ENCODE data around the gene PHOSPHO2.

The PHOSPHO2 gene

GRCh38 chr2:169715379-169716237, 21.3 kb downstream of the PHOSPHO2 start:
- no peak for DNase-seq (ENCODE audit: low read depth in 2 of 2, low spot score in 1 of 2)

GRCh38 chr2:169716238-169716886, 22.1 kb downstream of the PHOSPHO2 start:
- DNase-seq (ENCODE audit: low read depth in 2 of 2, low spot score in 1 of 2), result no peak

GRCh38 chr2:169716938-169717690, 22.8 kb downstream of the PHOSPHO2 start:
- no peak for DNase-seq (ENCODE audit: low read depth in 2 of 2, low spot score in 1 of 2)

- DNase-seq (ENCODE audit: low read depth in 2 of 2, low spot score in 1 of 2), result no peak
Measured at GRCh38 chr2:169717691-169718063, 23.4 kb downstream of the PHOSPHO2 start.

GRCh38 chr2:169718930-169719504, 24.7 kb downstream of the PHOSPHO2 start:
- DNase-seq (ENCODE audit: low read depth in 2 of 2, low spot score in 1 of 2), result no peak

- DNase-seq (ENCODE audit: low read depth in 2 of 2, low spot score in 1 of 2), result no peak
Measured at GRCh38 chr2:169721016-169721415, 26.7 kb downstream of the PHOSPHO2 start.

GRCh38 chr2:169727065-169727464, 32.8 kb downstream of the PHOSPHO2 start:
- no peak for DNase-seq (ENCODE audit: low read depth in 2 of 2, low spot score in 1 of 2)

- no peak for DNase-seq (ENCODE audit: low read depth in 2 of 2, low spot score in 1 of 2)
Measured at GRCh38 chr2:169729274-169729605, 35.0 kb downstream of the PHOSPHO2 start.

- DNase-seq (ENCODE audit: low read depth in 2 of 2, low spot score in 1 of 2), result no peak
Measured at GRCh38 chr2:169732075-169732474, 37.8 kb downstream of the PHOSPHO2 start.

GRCh38 chr2:169732583-169733358, 38.5 kb downstream of the PHOSPHO2 start:
- no peak for DNase-seq (ENCODE audit: low read depth in 2 of 2, low spot score in 1 of 2)

- no peak for DNase-seq (ENCODE audit: low read depth in 2 of 2, low spot score in 1 of 2)
Measured at GRCh38 chr2:169734169-169734847, 40.0 kb downstream of the PHOSPHO2 start.

GRCh38 chr2:169735623-169736022, 41.4 kb downstream of the PHOSPHO2 start:
- DNase-seq (ENCODE audit: low read depth in 2 of 2, low spot score in 1 of 2), result no peak

GRCh38 chr2:169736902-169737301, 42.6 kb downstream of the PHOSPHO2 start:
- no peak for DNase-seq (ENCODE audit: low read depth in 2 of 2, low spot score in 1 of 2)

- no peak for DNase-seq (ENCODE audit: low read depth in 2 of 2, low spot score in 1 of 2)
Measured at GRCh38 chr2:169738566-169739229, 44.4 kb downstream of the PHOSPHO2 start.

GRCh38 chr2:169739351-169739750, 45.1 kb downstream of the PHOSPHO2 start:
- no peak for DNase-seq (ENCODE audit: low read depth in 2 of 2, low spot score in 1 of 2)

- no peak for DNase-seq (ENCODE audit: low read depth in 2 of 2, low spot score in 1 of 2)
Measured at GRCh38 chr2:169743549-169743948, 49.3 kb downstream of the PHOSPHO2 start.

GRCh38 chr2:169746240-169746639, 52.0 kb downstream of the PHOSPHO2 start:
- no peak for DNase-seq (ENCODE audit: low read depth in 2 of 2, low spot score in 1 of 2)

- DNase-seq (ENCODE audit: low read depth in 2 of 2, low spot score in 1 of 2), result no peak
Measured at GRCh38 chr2:169748319-169748718, 54.0 kb downstream of the PHOSPHO2 start.

All from stimulated activated CD8-positive, alpha-beta memory T cell treated with anti-CD3 and anti-CD28 coated beads, Interleukin-4, amount 100 ng/mL, for 4 hours (primary cell).